ENCODE measurements around the gene SFSWAP. TPM values are rescaled to one million over a fixed set of nuclear protein-coding genes. Genes with fewer than 3 reads are reported as not detected.
"Not testable (repeated sequence)": the region's sequence is repeated elsewhere in the genome, so short reads cannot be mapped to it uniquely, and the experiment has no call there.

SFSWAP gene
- total RNA-seq, 1 donor from 2014 or later: 67.3 TPM

DNA sequence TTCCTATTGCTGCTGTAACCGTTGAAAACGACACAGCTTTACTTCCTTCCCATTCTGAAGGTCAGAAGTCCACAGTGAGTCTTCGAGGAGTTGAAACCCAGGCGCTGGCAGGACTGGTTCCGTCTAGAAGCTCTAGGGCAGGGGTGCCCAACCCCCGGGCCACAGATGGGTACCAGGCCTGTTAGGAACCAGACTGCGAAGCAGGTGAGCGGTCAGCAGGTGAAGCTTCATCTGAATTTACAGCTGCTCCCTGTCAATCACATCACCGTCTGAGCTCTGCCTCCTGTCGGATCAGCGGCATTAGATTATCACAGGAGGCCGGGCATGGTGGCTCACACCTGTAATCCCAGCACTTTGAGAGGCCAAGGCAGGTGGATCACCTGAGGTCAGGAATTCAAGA lies 12.6 kb upstream of the SFSWAP start:
- intact Hi-C loops (cut with DNase I): no loop called here
- no peak for ATAC-seq

DNA sequence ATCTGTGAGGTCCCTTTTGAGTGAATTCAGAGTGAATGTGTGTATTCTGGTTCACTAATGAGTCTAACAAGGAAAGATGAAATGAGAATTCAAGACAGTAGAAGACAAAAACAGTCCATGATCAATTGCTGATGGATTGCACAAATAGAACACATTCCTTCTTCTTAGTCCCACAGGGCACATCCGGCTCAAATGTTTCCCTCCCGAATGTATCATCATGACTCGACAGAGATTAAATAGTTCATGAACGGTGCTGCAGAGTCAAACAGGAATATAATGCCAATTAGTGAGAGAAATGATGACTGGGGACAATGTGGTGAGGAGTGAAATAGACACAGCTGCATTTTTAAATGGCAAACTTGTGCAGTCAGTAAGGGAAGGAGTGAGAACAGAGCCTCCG lies 11.5 kb upstream of the SFSWAP start:
- ATAC-seq: no peak
- intact Hi-C loops (cut with DNase I): no loop called here
- DNase-seq (ENCODE audit: low spot score): no peak

More for the DNA sequence above, 12.6 kb upstream of the SFSWAP start:
- no peak for DNase-seq (ENCODE audit: low spot score)

DNA sequence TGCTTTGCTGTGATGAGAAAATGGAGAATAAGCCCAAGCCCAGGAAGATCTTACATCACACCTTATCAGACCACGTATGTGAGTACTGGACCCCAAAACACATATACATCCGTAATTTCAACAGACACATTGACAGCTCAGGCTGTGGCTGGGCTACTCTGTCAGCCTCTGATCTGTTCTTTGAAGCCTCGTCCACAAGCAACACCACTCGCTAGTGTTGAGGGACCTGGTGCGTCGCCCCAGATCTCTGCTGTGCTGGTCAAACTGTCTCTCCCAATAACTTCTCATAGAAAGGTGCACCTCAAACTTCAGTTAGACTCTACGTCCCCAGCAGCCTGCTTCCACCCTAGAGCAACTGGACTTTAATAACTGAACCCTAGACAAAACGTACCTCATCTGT lies 10.6 kb upstream of the SFSWAP start:
- DNase-seq (ENCODE audit: low spot score) (no peak), ATAC-seq (no peak)
- intact Hi-C loops (cut with DNase I): no loop called here

DNA sequence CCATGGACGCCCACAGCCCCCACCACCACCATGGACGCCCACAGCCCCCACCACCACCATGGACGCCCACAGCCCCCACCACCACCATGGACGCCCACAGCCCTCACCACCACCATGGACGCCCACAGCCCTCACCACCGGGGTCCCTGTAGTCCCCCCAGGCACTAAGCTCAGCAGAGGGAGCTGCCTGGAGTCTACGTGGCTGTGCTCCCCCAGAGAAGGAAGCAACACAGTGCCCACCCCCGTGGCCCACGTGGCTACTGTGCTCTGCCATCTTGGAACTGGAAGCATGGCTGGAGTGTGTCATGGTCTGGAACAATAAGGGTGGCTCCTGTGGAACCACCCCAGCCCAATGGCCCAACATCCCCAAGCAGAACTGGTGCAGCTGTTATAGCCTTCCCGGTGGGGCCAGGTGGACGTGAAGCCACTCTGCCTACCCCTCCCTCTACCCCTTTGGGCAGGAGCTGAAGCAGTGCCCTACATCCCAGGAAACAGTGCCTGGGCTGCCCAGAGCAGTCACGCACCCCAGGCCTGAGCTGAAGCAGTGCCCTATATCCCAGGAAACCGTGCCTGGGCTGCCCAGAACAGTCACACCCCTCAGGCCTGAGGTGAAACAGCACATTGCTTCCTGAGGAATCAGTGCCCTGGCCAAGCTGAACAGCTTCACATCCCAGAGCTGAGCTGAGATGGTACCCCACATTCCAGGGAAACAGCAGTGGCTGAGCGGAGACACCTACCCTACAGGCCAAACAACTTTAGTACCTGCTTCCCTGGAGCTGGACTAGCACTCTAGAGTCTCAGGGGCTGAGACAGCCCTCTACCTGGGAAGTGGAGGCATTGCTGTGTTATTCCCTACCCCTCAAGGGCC lies 9.0 kb upstream of the SFSWAP start:
- ATAC-seq (no peak), DNase-seq (ENCODE audit: low spot score) (no peak)
- intact Hi-C loops (cut with DNase I): no loop called here

DNA sequence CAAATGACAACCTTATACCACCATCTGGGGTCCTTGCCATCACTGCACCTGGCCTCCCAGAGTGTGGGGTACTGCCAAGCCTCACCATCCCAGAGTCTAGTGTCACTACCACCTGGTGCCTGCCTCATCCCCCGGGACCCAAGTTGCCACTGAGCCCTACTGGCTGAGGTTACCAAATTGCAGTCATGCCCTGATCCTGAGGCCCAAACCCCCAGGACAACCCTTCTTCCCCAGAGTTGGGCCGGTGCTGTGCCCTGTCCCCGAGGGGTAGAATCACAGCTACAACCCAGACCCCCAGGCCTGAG lies 8.4 kb upstream of the SFSWAP start:
- ATAC-seq (no peak), DNase-seq (ENCODE audit: low spot score) (no peak)
- intact Hi-C loops (cut with DNase I): no loop called here

DNA sequence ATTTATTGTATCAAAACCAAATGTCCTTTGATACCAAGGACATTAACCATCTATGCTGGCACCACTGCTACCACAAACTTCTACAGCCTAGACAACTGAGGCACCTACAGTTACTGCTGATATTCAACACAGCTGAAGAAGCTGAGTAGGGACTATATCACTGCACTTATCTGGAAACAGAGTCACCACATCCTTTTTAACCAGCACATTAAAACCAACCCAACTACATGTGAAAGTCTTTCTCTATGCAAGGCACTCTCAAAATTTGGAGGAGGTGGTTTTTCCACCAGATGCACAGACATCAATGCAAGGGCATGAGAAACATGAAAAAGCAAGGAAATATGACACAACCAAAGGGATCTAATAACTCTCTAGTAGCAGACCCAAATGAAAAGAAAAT lies 7.7 kb upstream of the SFSWAP start:
- intact Hi-C loops (cut with DNase I): no loop called here
- DNase-seq (ENCODE audit: low spot score) (no peak), ATAC-seq (no peak)

DNA sequence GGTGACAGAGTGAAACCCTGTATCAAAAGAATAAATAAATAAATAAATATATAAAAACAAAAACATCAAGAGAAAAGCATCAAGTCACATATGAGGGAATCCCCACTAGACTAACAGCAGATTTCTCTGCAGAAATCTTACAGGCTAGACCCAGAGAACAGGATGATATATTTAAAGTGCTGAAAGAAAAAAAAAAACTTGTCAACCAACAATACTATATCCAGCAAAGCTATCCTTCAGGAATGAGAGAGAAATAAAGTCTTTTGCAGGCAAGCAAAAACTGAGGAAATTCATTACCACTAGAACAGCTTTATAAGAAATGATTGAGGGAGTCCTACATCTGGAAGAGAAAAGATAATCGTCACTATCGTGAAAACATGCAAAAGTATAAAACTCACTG lies 6.4 kb upstream of the SFSWAP start:
- no peak for ATAC-seq
- intact Hi-C loops (cut with DNase I): no loop called here
- no peak for DNase-seq (ENCODE audit: low spot score)

DNA sequence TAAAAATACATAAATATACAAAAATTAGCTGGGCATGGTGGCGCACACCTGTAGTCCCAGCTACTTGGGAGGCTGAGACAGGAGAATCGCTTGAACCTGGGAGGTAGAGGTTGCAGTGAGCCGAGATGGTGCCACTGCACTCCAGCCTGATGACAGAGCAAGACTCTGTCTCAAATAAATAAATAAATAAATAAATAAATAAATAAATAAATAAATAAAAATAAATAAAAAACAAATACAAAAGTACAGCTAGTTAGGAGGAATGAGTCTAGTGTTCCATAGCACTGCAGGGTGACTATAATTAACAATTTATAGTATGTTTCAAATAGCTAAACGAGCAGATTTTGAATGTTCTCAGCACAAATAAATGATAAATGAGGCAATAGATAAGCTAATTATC lies 4.2 kb upstream of the SFSWAP start:
- DNase-seq (ENCODE audit: low spot score); intact Hi-C loops (cut with DNase I); ATAC-seq: not testable (repeated sequence)

DNA sequence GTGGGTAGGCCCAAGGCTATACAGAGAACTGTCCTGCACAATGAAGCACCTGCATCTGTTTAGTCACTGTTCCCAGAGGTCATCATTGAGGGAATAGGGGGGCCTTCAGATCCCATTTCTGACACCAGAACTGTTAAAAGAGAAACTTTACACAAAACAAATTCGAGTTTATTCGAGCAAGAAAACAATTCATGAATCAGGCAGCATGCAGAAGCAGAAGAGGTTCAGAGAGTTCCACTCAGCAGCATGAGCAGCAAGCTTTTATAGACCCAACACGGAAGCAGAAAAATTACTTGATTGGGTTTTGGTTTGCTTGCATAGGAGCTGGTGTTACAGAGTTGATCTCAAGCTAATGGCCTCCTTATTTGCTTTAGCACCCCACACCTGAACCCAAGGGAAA lies 1.7 kb upstream of the SFSWAP start:
- intact Hi-C loops (cut with DNase I): no loop called here
- ATAC-seq: no peak
- DNase-seq (ENCODE audit: low spot score): no peak

DNA sequence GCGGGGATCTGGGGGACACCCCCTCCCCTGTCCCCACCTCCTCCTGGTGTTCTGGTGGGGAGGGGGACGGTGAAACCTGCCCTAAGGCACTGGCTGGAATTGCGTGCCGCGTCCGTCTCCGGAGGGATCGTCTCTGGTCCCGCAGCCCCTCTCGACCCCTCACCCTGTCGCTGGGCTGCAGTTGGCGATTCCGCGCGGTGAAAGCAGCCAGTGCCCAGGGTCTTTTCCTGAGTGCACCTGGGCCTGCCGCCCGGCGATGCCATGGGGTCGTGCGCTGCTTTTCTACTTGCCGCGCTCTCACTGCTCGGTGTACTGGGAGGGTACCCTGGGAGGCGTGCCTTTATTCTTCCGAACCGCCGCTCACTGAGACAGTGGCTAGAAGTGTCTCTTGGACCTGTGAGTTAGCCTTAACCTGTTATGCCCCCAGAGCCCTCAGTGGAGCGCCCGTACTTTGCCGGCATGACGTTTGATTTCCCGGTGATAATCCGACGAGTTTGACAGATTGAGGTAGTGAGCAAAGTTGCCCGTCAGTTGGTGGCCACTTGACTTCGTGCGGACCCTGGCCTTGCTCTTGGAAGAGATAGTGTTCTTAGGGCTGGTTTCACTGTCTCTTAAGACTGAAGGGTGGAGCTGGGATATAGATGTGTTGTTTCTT lies 788 bp downstream of the SFSWAP start:
- intact Hi-C loops (cut with DNase I): no loop called here
- no peak for ATAC-seq
- no peak for DNase-seq (ENCODE audit: low spot score)

DNA sequence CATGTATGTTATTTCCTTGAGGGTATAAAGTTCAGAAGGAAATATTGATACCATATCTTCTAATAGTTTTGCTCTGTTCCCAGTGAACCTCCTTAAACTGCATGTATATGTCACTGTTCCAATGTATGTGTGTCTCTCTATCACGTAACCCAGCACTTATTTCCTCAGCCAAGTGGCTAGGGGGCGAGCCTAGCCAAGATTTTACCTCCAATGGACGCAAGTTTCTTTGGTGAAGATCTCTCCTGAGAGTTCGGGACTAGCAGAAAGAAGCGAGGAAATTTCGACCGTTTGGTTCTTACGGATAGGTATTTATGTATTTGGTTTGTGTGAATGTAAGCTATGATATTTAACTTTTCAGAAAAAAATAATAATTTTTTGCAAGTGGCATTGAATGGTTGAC lies 2.5 kb downstream of the SFSWAP start:
- ATAC-seq (no peak), DNase-seq (ENCODE audit: low spot score) (no peak)
- intact Hi-C loops (cut with DNase I): no loop called here

DNA sequence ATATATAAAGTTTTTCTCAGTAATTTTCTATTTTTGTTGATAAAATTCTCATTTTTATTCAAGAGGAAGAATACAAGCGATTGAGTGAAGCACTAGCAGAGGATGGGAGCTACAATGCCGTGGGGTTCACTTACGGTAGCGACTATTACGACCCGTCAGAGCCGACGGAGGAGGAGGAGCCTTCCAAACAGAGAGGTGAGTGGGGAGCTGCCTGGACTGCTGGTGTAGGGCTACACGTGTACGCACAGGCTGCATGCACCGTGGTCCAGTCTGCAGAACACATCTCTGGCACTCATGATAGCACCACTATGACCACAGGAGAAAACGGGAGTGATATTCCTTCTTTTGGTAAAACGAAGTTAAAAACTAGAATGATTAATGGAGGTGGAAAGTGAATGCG lies 3.9 kb downstream of the SFSWAP start:
- intact Hi-C loops (cut with DNase I): no loop called here
- ATAC-seq (no peak), DNase-seq (ENCODE audit: low spot score) (no peak)

DNA sequence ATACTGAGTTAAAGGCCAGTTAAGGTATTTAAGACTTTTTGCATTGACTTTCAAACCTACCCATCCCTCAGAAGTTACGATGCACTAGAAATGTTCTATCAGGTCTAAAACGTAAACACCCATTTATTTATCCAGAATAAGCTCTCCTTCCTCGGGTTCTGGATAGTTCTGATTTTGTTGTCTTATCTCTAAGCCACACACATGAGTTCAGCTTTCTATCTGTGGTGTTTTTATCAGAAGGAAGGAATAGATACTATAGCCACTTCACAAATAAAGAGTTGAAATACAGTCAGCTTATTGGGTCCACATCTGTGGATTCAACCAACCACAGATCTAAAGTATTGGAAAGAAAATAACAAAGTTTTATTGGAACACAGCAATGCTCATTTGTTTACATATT lies 5.4 kb downstream of the SFSWAP start:
- no peak for DNase-seq (ENCODE audit: low spot score)
- intact Hi-C loops (cut with DNase I): no loop called here
- no peak for ATAC-seq

DNA sequence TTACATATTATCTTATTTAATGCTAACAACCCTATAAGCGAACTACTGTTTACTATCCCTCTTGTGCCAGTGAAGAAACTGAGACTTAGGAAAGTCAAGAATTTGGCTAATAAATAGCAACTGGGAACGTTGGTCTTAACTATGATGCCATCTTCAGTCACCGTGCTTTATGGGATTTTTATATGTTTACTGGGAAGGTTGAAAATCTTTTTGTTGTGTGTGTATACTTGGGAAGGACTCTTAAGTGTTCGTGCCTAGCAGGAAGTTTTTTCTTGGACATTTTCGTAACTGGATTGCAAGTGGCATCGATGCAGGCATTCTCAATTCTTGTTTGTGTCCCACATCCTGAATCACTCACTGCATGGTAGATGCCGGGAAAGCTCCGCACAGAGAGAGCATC lies 9.4 kb downstream of the SFSWAP start:
- DNase-seq (ENCODE audit: low spot score) (no peak), ATAC-seq (no peak)
- intact Hi-C loops (cut with DNase I): no loop called here

DNA sequence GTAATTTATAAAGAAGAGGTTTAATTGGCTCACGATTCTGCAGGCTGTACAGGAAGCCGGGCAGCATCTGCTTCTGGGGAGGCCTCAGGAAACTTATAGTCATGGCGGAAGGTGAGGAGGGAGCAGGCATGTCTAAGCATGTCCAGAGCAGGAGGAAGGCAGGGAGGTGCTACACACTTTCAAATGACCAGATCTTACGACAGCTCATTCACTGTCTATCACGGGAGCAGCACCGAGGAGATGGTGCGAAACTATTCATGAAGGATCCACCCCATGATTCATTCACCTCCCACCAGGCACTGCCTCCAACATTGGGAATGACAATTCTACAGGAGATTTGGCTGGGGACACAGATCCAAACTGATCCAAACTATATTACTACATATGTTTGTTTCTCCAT lies 10.0 kb downstream of the SFSWAP start:
- intact Hi-C loops (cut with DNase I): no loop called here
- DNase-seq (ENCODE audit: low spot score) (no peak), ATAC-seq (no peak)

DNA sequence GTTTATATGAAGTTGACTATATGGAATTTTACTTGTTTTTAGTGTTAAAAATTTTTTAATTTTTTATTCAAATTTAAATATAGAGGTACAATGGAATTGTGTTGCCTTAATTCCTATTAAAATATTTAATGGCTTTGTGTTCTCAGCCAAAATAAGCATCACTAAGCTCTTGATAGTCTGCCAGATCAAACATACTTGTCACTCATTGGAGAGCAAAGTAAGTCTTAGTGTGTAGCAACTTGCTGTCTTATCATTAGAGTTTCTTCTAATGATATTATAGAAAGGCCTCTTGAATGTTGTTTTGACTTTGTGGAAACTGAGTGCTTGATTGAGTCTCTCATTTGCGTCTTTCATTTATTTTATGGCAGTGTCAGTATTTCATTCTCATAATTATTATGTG lies 10.7 kb downstream of the SFSWAP start:
- no peak for ATAC-seq
- intact Hi-C loops (cut with DNase I): no loop called here
- DNase-seq (ENCODE audit: low spot score): no peak

DNA sequence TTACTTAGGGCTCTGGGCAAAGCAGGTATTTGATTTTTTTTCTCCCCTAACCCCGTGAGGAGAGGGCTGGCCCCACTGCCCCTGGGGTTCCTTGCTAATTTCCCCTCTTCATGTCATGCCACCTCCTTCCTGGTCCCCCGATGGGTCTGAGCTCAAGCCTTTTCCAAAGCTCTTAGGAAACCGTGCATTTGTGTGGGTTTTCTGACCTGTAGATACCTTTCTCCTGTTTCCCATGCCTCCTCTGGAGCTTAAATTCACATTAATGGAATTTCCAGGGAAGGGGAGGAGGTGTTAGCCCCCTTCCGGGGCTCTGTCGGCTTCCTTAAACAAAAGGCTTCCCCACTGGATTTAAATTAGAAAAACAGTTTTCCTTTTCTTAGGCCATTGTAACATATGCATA lies 12.6 kb downstream of the SFSWAP start:
- intact Hi-C loops (cut with DNase I): no loop called here
- DNase-seq (ENCODE audit: low spot score) (no peak), ATAC-seq (no peak)

DNA sequence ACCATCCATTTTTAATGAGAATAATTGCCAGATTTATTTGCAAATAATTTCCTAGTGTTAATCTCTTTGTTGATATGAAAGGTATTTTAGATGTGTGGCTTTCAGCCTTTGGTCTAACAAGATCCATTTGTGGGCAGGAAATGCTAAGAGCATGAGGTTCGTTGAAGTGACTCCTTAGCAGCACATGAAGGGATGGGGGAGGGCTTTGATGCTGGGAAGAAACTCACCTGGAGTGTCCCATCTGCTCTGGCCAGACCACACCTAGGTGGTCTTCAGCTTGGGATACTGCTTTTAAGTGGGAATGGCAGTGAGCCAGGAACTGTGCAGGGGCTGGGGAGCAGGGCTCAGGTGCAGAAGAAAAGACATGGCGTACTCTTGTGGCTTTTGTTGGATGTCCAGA lies 13.6 kb downstream of the SFSWAP start:
- intact Hi-C loops (cut with DNase I): no loop called here
- ATAC-seq: no peak
- DNase-seq (ENCODE audit: low spot score): no peak

DNA sequence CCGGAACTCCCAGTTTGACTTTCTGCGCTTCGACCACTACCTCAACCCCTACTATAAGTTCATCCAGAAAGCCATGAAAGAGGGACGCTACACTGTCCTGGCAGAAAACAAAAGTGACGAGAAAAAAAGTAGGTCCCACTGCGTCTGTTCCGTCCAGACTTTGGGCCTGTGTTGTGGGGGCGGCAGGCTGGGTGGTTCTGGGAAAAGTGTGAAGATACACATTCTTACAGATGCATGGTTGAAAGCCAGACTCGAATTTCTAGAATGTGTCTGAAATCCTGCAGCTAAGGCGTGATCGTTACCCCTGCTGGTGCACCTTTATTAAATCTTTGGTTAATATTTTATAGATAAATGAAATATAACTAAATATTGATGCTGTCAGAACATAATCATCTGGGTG lies 14.6 kb downstream of the SFSWAP start:
- DNase-seq (ENCODE audit: low spot score) (no peak), ATAC-seq (no peak)
- intact Hi-C loops (cut with DNase I): no loop called here

DNA sequence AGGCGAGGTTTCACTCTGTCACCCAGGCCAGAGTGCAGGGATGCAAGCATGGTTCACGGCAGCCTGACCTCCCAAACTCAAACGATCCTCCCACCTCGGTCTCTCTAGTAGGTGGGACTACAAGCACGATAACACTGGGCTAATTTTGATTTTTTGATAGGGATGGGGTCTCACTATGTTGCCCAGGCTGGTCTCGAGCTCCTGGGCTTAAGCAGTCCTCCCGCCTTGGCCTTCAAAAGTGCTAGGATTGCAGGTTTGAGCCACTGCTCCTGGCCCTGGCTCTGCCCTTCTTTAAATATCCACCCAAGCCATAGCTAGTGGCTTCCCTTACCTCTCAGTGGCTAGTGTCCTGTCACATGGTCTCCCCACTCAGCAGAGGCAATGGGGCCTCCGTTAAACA lies 17.8 kb downstream of the SFSWAP start:
- intact Hi-C loops (cut with DNase I): no loop called here
- DNase-seq (ENCODE audit: low spot score): no peak
- ATAC-seq: no peak

Data from sciatic nerve (tissue), 2 donors.